ENCODE data around the gene LBHD2.

LBHD2 gene

GRCh38 chr14:103073876-103074728 lies 9.9 kb upstream of the LBHD2 start:
- no CpG with 5 or more reads among the region's 21 CpGs for WGBS (ENCODE audit: extremely low coverage, insufficient coverage, low lambda C conversion rate)
- H3K4me1 ChIP-seq (ENCODE audit: control insufficient read depth, low read depth, low read length): no peaks in the 10 kb centered on the region
- no peaks in the 10 kb centered on the region for H3K79me1 ChIP-seq (ENCODE audit: low read length)
- no peak overlapping the region for H3K23ac ChIP-seq (ENCODE audit: low read length)
- H3K9ac ChIP-seq (ENCODE audit: low read length): no peak overlapping the region
- no peaks in the 10 kb centered on the region for H3K79me2 ChIP-seq (ENCODE audit: control insufficient read depth, insufficient read depth, low read length)
- H2BK5ac ChIP-seq (ENCODE audit: low read length): no peak overlapping the region
- H3K27ac ChIP-seq (ENCODE audit: low read depth, low read length): no peak overlapping the region
- H3K27me3 ChIP-seq (ENCODE audit: insufficient read depth, low read length, poor library complexity): no peaks in the 10 kb centered on the region
- no peak overlapping the region for H2BK120ac ChIP-seq (ENCODE audit: low read depth, low read length)
- H4K8ac ChIP-seq (ENCODE audit: low read depth, low read length): no peak overlapping the region
- no peak overlapping the region for H2BK15ac ChIP-seq (replicated peaks; ENCODE audit: low read depth)
- H3K36me3 ChIP-seq (ENCODE audit: control insufficient read depth, insufficient read depth, low read length): no peaks in the 10 kb centered on the region
- no peak overlapping the region for H3K4me2 ChIP-seq (ENCODE audit: low read length)
- no peak overlapping the region for H3K4ac ChIP-seq (ENCODE audit: low read depth, low read length)
- peak overlapping the region; percentile 22 for H2AK5ac ChIP-seq (ENCODE audit: low read length)
- H3K18ac ChIP-seq (ENCODE audit: low read length): no peak overlapping the region
- no peak for DNase-seq
- H4K5ac ChIP-seq (ENCODE audit: low read length): no peak overlapping the region
- no peak overlapping the region for H3K4me3 ChIP-seq (ENCODE audit: low read length)
- H3K56ac ChIP-seq (ENCODE audit: low read length): no peak overlapping the region

- H3K27ac ChIP-seq (ENCODE audit: low read depth, low read length): no peak overlapping the region
- no peak overlapping the region for H3K18ac ChIP-seq (ENCODE audit: low read length)
- H2BK15ac ChIP-seq (replicated peaks; ENCODE audit: low read depth): no peak overlapping the region
- no peak overlapping the region for H3K56ac ChIP-seq (ENCODE audit: low read length)
- H4K5ac ChIP-seq (ENCODE audit: low read length): no peak overlapping the region
- no peak overlapping the region for H2BK5ac ChIP-seq (ENCODE audit: low read length)
- no peak overlapping the region for H3K23ac ChIP-seq (ENCODE audit: low read length)
- H3K4me1 ChIP-seq (ENCODE audit: control insufficient read depth, low read depth, low read length): no peaks in the 10 kb centered on the region
- H2AK5ac ChIP-seq (ENCODE audit: low read length): peak overlapping the region; percentile 22
- no peak for DNase-seq
- no peaks in the 10 kb centered on the region for H3K36me3 ChIP-seq (ENCODE audit: control insufficient read depth, insufficient read depth, low read length)
- no peak overlapping the region for H2BK120ac ChIP-seq (ENCODE audit: low read depth, low read length)
- no CpG with 5 or more reads among the region's 21 CpGs for WGBS (ENCODE audit: extremely low coverage, insufficient coverage, low lambda C conversion rate)
- H3K79me2 ChIP-seq (ENCODE audit: control insufficient read depth, insufficient read depth, low read length): no peaks in the 10 kb centered on the region
- H3K4me2 ChIP-seq (ENCODE audit: low read length): peak overlapping the region; percentile 53
- H3K4me3 ChIP-seq (ENCODE audit: low read length): no peak overlapping the region
- no peaks in the 10 kb centered on the region for H3K27me3 ChIP-seq (ENCODE audit: insufficient read depth, low read length, poor library complexity)
- H3K79me1 ChIP-seq (ENCODE audit: low read length): no peaks in the 10 kb centered on the region
- H4K8ac ChIP-seq (ENCODE audit: low read depth, low read length): no peak overlapping the region
- H3K4ac ChIP-seq (ENCODE audit: low read depth, low read length): no peak overlapping the region
- H3K9ac ChIP-seq (ENCODE audit: low read length): no peak overlapping the region
These were observed 9.2 kb upstream of the LBHD2 start for GRCh38 chr14:103074729-103075367.

- Histone ChIP-seq H3K79me1 (ENCODE audit: low read length) (no peaks in the 10 kb centered on the region), H2BK15ac (replicated peaks; ENCODE audit: low read depth) (no peak overlapping the region), H4K5ac (ENCODE audit: low read length) (no peak overlapping the region), H3K27me3 (ENCODE audit: insufficient read depth, low read length, poor library complexity) (no peaks in the 10 kb centered on the region), H3K9ac (ENCODE audit: low read length) (no peak overlapping the region), H3K18ac (ENCODE audit: low read length) (no peak overlapping the region), H3K27ac (ENCODE audit: low read depth, low read length) (no peak overlapping the region), H2AK5ac (ENCODE audit: low read length) (no peak overlapping the region), H3K4me2 (ENCODE audit: low read length) (no peak overlapping the region), H3K4me1 (ENCODE audit: control insufficient read depth, low read depth, low read length) (no peaks in the 10 kb centered on the region), H3K23ac (ENCODE audit: low read length) (no peak overlapping the region), H3K56ac (ENCODE audit: low read length) (no peak overlapping the region), H4K8ac (ENCODE audit: low read depth, low read length) (no peak overlapping the region), H3K4ac (ENCODE audit: low read depth, low read length) (no peak overlapping the region), H3K4me3 (ENCODE audit: low read length) (no peak overlapping the region), H2BK120ac (ENCODE audit: low read depth, low read length) (no peak overlapping the region), H2BK5ac (ENCODE audit: low read length) (no peak overlapping the region), H3K79me2 (ENCODE audit: control insufficient read depth, insufficient read depth, low read length) (no peaks in the 10 kb centered on the region), H3K36me3 (ENCODE audit: control insufficient read depth, insufficient read depth, low read length) (no peaks in the 10 kb centered on the region)
- DNase-seq: peak; percentile 86
- no CpG with 5 or more reads among the region's 9 CpGs for WGBS (ENCODE audit: extremely low coverage, insufficient coverage, low lambda C conversion rate)
These were observed 5.6 kb upstream of the LBHD2 start for GRCh38 chr14:103078420-103078749.

- Histone ChIP-seq H4K8ac (ENCODE audit: low read depth, low read length) (no peak overlapping the region), H3K9ac (ENCODE audit: low read length) (no peak overlapping the region), H3K18ac (ENCODE audit: low read length) (no peak overlapping the region), H3K27ac (ENCODE audit: low read depth, low read length) (no peak overlapping the region), H3K27me3 (ENCODE audit: insufficient read depth, low read length, poor library complexity) (peaks cover 1% of the 10 kb centered on the region), H3K4me3 (ENCODE audit: low read length) (no peak overlapping the region), H3K4me2 (ENCODE audit: low read length) (no peak overlapping the region), H3K23ac (ENCODE audit: low read length) (peak overlapping the region; percentile 24), H3K79me1 (ENCODE audit: low read length) (no peaks in the 10 kb centered on the region), H2BK15ac (replicated peaks; ENCODE audit: low read depth) (no peak overlapping the region), H2AK5ac (ENCODE audit: low read length) (no peak overlapping the region), H3K36me3 (ENCODE audit: control insufficient read depth, insufficient read depth, low read length) (no peaks in the 10 kb centered on the region), H3K56ac (ENCODE audit: low read length) (no peak overlapping the region), H2BK5ac (ENCODE audit: low read length) (no peak overlapping the region), H3K79me2 (ENCODE audit: control insufficient read depth, insufficient read depth, low read length) (no peaks in the 10 kb centered on the region), H3K4me1 (ENCODE audit: control insufficient read depth, low read depth, low read length) (no peaks in the 10 kb centered on the region), H4K5ac (ENCODE audit: low read length) (no peak overlapping the region), H3K4ac (ENCODE audit: low read depth, low read length) (no peak overlapping the region), H2BK120ac (ENCODE audit: low read depth, low read length) (no peak overlapping the region)
- no peak for DNase-seq
- WGBS (ENCODE audit: extremely low coverage, insufficient coverage, low lambda C conversion rate): no CpG with 5 or more reads among the region's 11 CpGs
These were observed 5.0 kb upstream of the LBHD2 start for GRCh38 chr14:103078860-103079587.

GRCh38 chr14:103081951-103082350 lies 2.1 kb upstream of the LBHD2 start:
- H3K23ac ChIP-seq (ENCODE audit: low read length): no peak overlapping the region
- no peak overlapping the region for H2AK5ac ChIP-seq (ENCODE audit: low read length)
- H3K4me2 ChIP-seq (ENCODE audit: low read length): no peak overlapping the region
- H3K18ac ChIP-seq (ENCODE audit: low read length): no peak overlapping the region
- H4K8ac ChIP-seq (ENCODE audit: low read depth, low read length): no peak overlapping the region
- H3K56ac ChIP-seq (ENCODE audit: low read length): no peak overlapping the region
- no peaks in the 10 kb centered on the region for H3K36me3 ChIP-seq (ENCODE audit: control insufficient read depth, insufficient read depth, low read length)
- no peak overlapping the region for H3K4ac ChIP-seq (ENCODE audit: low read depth, low read length)
- H3K4me1 ChIP-seq (ENCODE audit: control insufficient read depth, low read depth, low read length): no peaks in the 10 kb centered on the region
- no peak overlapping the region for H4K5ac ChIP-seq (ENCODE audit: low read length)
- H3K9ac ChIP-seq (ENCODE audit: low read length): no peak overlapping the region
- H3K27me3 ChIP-seq (ENCODE audit: insufficient read depth, low read length, poor library complexity): peaks cover 5% of the 10 kb centered on the region
- H3K27ac ChIP-seq (ENCODE audit: low read depth, low read length): no peak overlapping the region
- DNase-seq: no peak
- no peak overlapping the region for H2BK5ac ChIP-seq (ENCODE audit: low read length)
- no peak overlapping the region for H3K4me3 ChIP-seq (ENCODE audit: low read length)
- 100% methylated on average over 1 of the region's 2 CpGs for WGBS (ENCODE audit: extremely low coverage, insufficient coverage, low lambda C conversion rate)
- no peak overlapping the region for H2BK15ac ChIP-seq (replicated peaks; ENCODE audit: low read depth)
- no peaks in the 10 kb centered on the region for H3K79me1 ChIP-seq (ENCODE audit: low read length)
- H2BK120ac ChIP-seq (ENCODE audit: low read depth, low read length): no peak overlapping the region
- H3K79me2 ChIP-seq (ENCODE audit: control insufficient read depth, insufficient read depth, low read length): no peaks in the 10 kb centered on the region

Measured in mesendoderm (in vitro differentiated cells).